AG09319 (cell line): Measurements from ENCODE around the gene ATP4B.

Experiments used
- DNase-seq: peaks from one replicate; pipeline ENCODE4 v3.0.0-alpha.2; 2010; ENCODE audit warnings: low read depth; ENCODE audit errors: extremely low read depth
- CTCF ChIP-seq: IDR thresholded peaks from 2 replicates; pipeline ENCODE4 v1.5.1; 2011; ENCODE audit warnings: low read depth, mild to moderate bottlenecking, inconsistent platforms, low read length, moderate library complexity

ATP4B gene

GRCh38 chr13:113663934-113664333 is 5.9 kb upstream of the ATP4B start:
- no peak for TF ChIP-seq CTCF
- DNase-seq: no peak

GRCh38 chr13:113661509-113661908 is 3.5 kb upstream of the ATP4B start:
- TF ChIP-seq CTCF: no peak
- no peak for DNase-seq

- no peak for TF ChIP-seq CTCF
- no peak for DNase-seq
Observed at GRCh38 chr13:113660066-113660465, 2.1 kb upstream of the ATP4B start.

GRCh38 chr13:113659337-113659736 is 1.3 kb upstream of the ATP4B start:
- TF ChIP-seq CTCF: no peak
- DNase-seq: no peak

GRCh38 chr13:113658836-113659235 is 838 bp upstream of the ATP4B start:
- TF ChIP-seq CTCF: no peak
- DNase-seq: no peak

- no peak for TF ChIP-seq CTCF
- no peak for DNase-seq
Observed at GRCh38 chr13:113656831-113657671, 947 bp downstream of the ATP4B start.

GRCh38 chr13:113656003-113656588 is 1.9 kb downstream of the ATP4B start:
- TF ChIP-seq CTCF: no peak
- DNase-seq: no peak
